H9 (cell line): ENCODE measurements around the gene REG4. TPM values are rescaled to one million over a fixed set of nuclear protein-coding genes. Genes with fewer than 3 reads are reported as not detected.
"Not testable (repeated sequence)": the region's sequence is repeated elsewhere in the genome, so short reads cannot be mapped to it uniquely, and the experiment has no call there.

Experiments used
- DNase-seq: peaks from one replicate; pipeline ENCODE4 v3.0.0-alpha.2; 2017
- H2AFZ ChIP-seq: one replicate; pipeline ENCODE4 v1.6.1; 2013; ENCODE audit warnings: mild to moderate bottlenecking, low read length, control low read depth, moderate library complexity
- H2AK5ac ChIP-seq: 2 replicates; pipeline ENCODE4 v1.6.1; 2013; ENCODE audit warnings: low read length, control low read depth, mixed read lengths; ENCODE audit not compliant: insufficient read length
- H2BK120ac ChIP-seq: one replicate; pipeline ENCODE4 v1.6.1; 2013; ENCODE audit warnings: low read depth, mild to moderate bottlenecking, low read length, control low read depth, inconsistent platforms; ENCODE audit not compliant: poor library complexity, severe bottlenecking
- H2BK12ac ChIP-seq: 2 replicates; pipeline ENCODE4 v1.6.1; 2013; ENCODE audit warnings: low read length, control low read depth, mixed read lengths, low read depth; ENCODE audit not compliant: insufficient read length
- H2BK15ac ChIP-seq: 2 replicates; pipeline ENCODE4 v1.6.1; 2013; ENCODE audit warnings: low read depth, low read length, control low read depth
- H2BK20ac ChIP-seq: one replicate; pipeline ENCODE4 v1.6.1; 2013; ENCODE audit warnings: low read depth, mild to moderate bottlenecking, low read length, control low read depth, inconsistent platforms; ENCODE audit not compliant: poor library complexity, severe bottlenecking
- H2BK5ac ChIP-seq: 2 replicates; pipeline ENCODE4 v1.6.1; 2013; ENCODE audit warnings: low read length, control low read depth, mixed read lengths; ENCODE audit not compliant: insufficient read length
- H3K14ac ChIP-seq: 2 replicates; pipeline ENCODE4 v1.6.1; 2013; ENCODE audit warnings: low read length, control low read depth; ENCODE audit not compliant: insufficient read depth
- H3K18ac ChIP-seq: 2 replicates; pipeline ENCODE4 v1.6.1; 2013; ENCODE audit warnings: low read depth, mild to moderate bottlenecking, mixed read lengths, low read length, control low read depth; ENCODE audit not compliant: insufficient read length
- H3K23ac ChIP-seq: 2 replicates; pipeline ENCODE4 v1.6.1; 2013; ENCODE audit warnings: low read length, control low read depth, mixed read lengths, low read depth; ENCODE audit not compliant: insufficient read length
- H3K23me2 ChIP-seq: 2 replicates; pipeline ENCODE4 v1.6.1; 2013; ENCODE audit warnings: low read depth, mild to moderate bottlenecking, mixed read lengths, low read length, control low read depth; ENCODE audit not compliant: insufficient read length, poor library complexity, severe bottlenecking
- H3K27ac ChIP-seq: 2 replicates; pipeline ENCODE4 v1.5.1; 2013; ENCODE audit warnings: low read length, control low read depth, mixed read lengths, low read depth; ENCODE audit not compliant: insufficient read length
- H3K27me3 ChIP-seq: 2 replicates; pipeline ENCODE4 v1.6.1; 2013; ENCODE audit warnings: low read length, control low read depth, inconsistent platforms; ENCODE audit not compliant: insufficient read depth
- H3K4ac ChIP-seq: 2 replicates; pipeline ENCODE4 v1.6.1; 2013; ENCODE audit warnings: low read depth, mild to moderate bottlenecking, control low read depth, inconsistent platforms, low read length, moderate library complexity
- H3K4me1 ChIP-seq: 2 replicates; pipeline ENCODE4 v1.6.1; 2013; ENCODE audit warnings: low read length, control low read depth, inconsistent platforms; ENCODE audit not compliant: insufficient read depth
- H3K4me2 ChIP-seq: 2 replicates; pipeline ENCODE4 v1.6.1; 2013; ENCODE audit warnings: low read length, control low read depth, mixed read lengths; ENCODE audit not compliant: insufficient read length, insufficient read depth
- H3K56ac ChIP-seq: 2 replicates; pipeline ENCODE4 v1.6.1; 2013; ENCODE audit warnings: low read depth, mild to moderate bottlenecking, mixed read lengths, low read length, control low read depth; ENCODE audit not compliant: insufficient read length
- H3K79me1 ChIP-seq: 2 replicates; pipeline ENCODE4 v1.6.1; 2013; ENCODE audit warnings: low read depth, mild to moderate bottlenecking, moderate library complexity, low read length, control low read depth, inconsistent platforms; ENCODE audit not compliant: insufficient read depth, poor library complexity, severe bottlenecking
- H3K79me2 ChIP-seq: 2 replicates; pipeline ENCODE4 v1.6.1; 2013; ENCODE audit warnings: low read length, control low read depth, inconsistent platforms; ENCODE audit not compliant: insufficient read depth
- H3K9ac ChIP-seq: 2 replicates; pipeline ENCODE4 v1.6.1; 2013; ENCODE audit warnings: low read length, control low read depth, mixed read lengths; ENCODE audit not compliant: insufficient read length; ENCODE audit errors: extremely low read depth
- H3K9me3 ChIP-seq: one replicate; pipeline ENCODE4 v1.6.1; 2013; ENCODE audit warnings: low read depth, low read length, inconsistent platforms; ENCODE audit not compliant: control insufficient read depth
- H3T11ph ChIP-seq: one replicate; pipeline ENCODE4 v1.6.1; 2013; ENCODE audit warnings: mild to moderate bottlenecking, low read length, control low read depth, inconsistent platforms
- H4K20me1 ChIP-seq: one replicate; pipeline ENCODE4 v1.6.1; 2013; ENCODE audit not compliant: control insufficient read depth, insufficient read length, insufficient read depth
- H4K5ac ChIP-seq: 2 replicates; pipeline ENCODE4 v1.6.1; 2013; ENCODE audit warnings: low read depth, mild to moderate bottlenecking, mixed read lengths, low read length, control low read depth; ENCODE audit not compliant: insufficient read length
- H4K8ac ChIP-seq: replicated peaks from 2 replicates; pipeline ENCODE4 v1.6.1; 2013; ENCODE audit warnings: low read length, control low read depth, mixed read lengths, low read depth; ENCODE audit not compliant: insufficient read length
- H4K91ac ChIP-seq: 2 replicates; pipeline ENCODE4 v1.6.1; 2013; ENCODE audit warnings: low read depth, mild to moderate bottlenecking, moderate library complexity, mixed read lengths, low read length, control low read depth; ENCODE audit not compliant: insufficient read length
- H3K27ac Mint-ChIP-seq, 3 experiments: 2 replicates in 2 of 3; 3 replicates in 1 of 3; pipeline ENCODE4 v1.8.0; 2020 to 2021; ENCODE audit warnings: mixed read lengths in 3 of 3, mild to moderate bottlenecking in 1 of 3, moderate library complexity in 1 of 3
- H3K27me3 Mint-ChIP-seq: 2 replicates; pipeline ENCODE4 v1.8.0; 2021; ENCODE audit warnings: low read depth, mild to moderate bottlenecking, moderate library complexity, mixed read lengths
- H3K36me3 Mint-ChIP-seq, 3 experiments: 2 replicates in 2 of 3; 3 replicates in 1 of 3; pipeline ENCODE4 v1.8.0; 2020 to 2021; ENCODE audit warnings: low read depth in 3 of 3, mixed read lengths in 3 of 3; ENCODE audit not compliant: insufficient read depth in 1 of 3
- H3K4me1 Mint-ChIP-seq, 2 experiments: 2 replicates each; pipeline ENCODE4 v1.8.0; 2020; ENCODE audit warnings: mixed read lengths in 2 of 2
- H3K4me3 Mint-ChIP-seq, 2 experiments: 2 replicates in 1 of 2; 3 replicates in 1 of 2; pipeline ENCODE4 v1.8.0; 2020 to 2021; ENCODE audit warnings: mild to moderate bottlenecking in 2 of 2, mixed read lengths in 2 of 2, moderate library complexity in 1 of 2
- H3K9me3 Mint-ChIP-seq, 2 experiments: 2 replicates in 1 of 2; 3 replicates in 1 of 2; pipeline ENCODE4 v1.8.0; 2020; ENCODE audit warnings: mild to moderate bottlenecking in 2 of 2, mixed read lengths in 2 of 2, moderate library complexity in 1 of 2
- WGBS: extraction: QIAGEN DNeasy Blood & Tissue Kit; methylation state at CpG from one replicate; pipeline ENCODE4 v1.1.7; 2013; ENCODE audit warnings: missing lambda C conversion rate, low lambda C conversion rate, mixed read lengths; ENCODE audit not compliant: insufficient read length; ENCODE audit errors: extremely low coverage; 5-methylcytosine and 5-hydroxymethylcytosine counted together
- total RNA-seq: library from RNA; stranded (reverse); gene quantifications from 2 replicates; pipeline ENCODE4 v1.2.1, GENCODE V29; 2021
- TF ChIP-seq, protein P1 (sequence below): fragments of 200-600 bp; sonication (generic); conservative IDR thresholded peaks from 3 replicates; pipeline ENCODE4 v1.8.0; 2021; ENCODE audit warnings: antibody characterized with exemption, mild to moderate bottlenecking

Gene REG4
- total RNA-seq, 1 experiment from 2014 or later, result not detected

- Histone ChIP-seq H3K56ac (no peak overlapping the region), H3K9me3 (no peaks in the 10 kb centered on the region), H4K5ac (no peak overlapping the region), H3T11ph (no peak overlapping the region), H3K27me3 (no peaks in the 10 kb centered on the region), H3K23ac (no peak overlapping the region), H3K4me2 (no peak overlapping the region), H4K20me1 (no peaks in the 10 kb centered on the region), H2AK5ac (no peak overlapping the region), H2BK20ac (no peak overlapping the region), H3K9ac (no peak overlapping the region), H3K23me2 (no peaks in the 10 kb centered on the region), H2BK15ac (no peak overlapping the region), H3K79me1 (no peaks in the 10 kb centered on the region), H4K8ac (no peak overlapping the region), H2BK5ac (no peak overlapping the region), H3K27ac (no peak overlapping the region), H3K18ac (no peak overlapping the region), H3K4ac (no peak overlapping the region), H2AFZ (no peak overlapping the region), H3K4me1 (no peaks in the 10 kb centered on the region; the same call in 1 of the 2 replicates), H3K79me2 (no peaks in the 10 kb centered on the region), H3K14ac (no peak overlapping the region), H2BK120ac (no peak overlapping the region), H4K91ac (no peak overlapping the region), H2BK12ac (no peak overlapping the region)
- Mint-ChIP-seq H3K4me3 (no peak overlapping the region), H3K36me3 (no peaks in the 10 kb centered on the region), H3K4me1 (peaks cover 6% of the 10 kb centered on the region in 2 experiments), H3K27me3 (no peaks in the 10 kb centered on the region), H3K27ac (no peak overlapping the region), H3K9me3 (no peaks in the 10 kb centered on the region)
- DNase-seq, result no peak
- TF ChIP-seq, protein P1, sequence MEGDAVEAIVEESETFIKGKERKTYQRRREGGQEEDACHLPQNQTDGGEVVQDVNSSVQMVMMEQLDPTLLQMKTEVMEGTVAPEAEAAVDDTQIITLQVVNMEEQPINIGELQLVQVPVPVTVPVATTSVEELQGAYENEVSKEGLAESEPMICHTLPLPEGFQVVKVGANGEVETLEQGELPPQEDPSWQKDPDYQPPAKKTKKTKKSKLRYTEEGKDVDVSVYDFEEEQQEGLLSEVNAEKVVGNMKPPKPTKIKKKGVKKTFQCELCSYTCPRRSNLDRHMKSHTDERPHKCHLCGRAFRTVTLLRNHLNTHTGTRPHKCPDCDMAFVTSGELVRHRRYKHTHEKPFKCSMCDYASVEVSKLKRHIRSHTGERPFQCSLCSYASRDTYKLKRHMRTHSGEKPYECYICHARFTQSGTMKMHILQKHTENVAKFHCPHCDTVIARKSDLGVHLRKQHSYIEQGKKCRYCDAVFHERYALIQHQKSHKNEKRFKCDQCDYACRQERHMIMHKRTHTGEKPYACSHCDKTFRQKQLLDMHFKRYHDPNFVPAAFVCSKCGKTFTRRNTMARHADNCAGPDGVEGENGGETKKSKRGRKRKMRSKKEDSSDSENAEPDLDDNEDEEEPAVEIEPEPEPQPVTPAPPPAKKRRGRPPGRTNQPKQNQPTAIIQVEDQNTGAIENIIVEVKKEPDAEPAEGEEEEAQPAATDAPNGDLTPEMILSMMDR, result no peak
- WGBS, result no CpG with 5 or more reads among the region's 4 CpGs
These were observed 18.4 kb upstream of the REG4 start for GRCh38 chr1:119829625-119830024.

- not testable (repeated sequence) for H2AFZ ChIP-seq, H2BK20ac ChIP-seq, H3K4me1 ChIP-seq, H3K23ac ChIP-seq, H3K18ac ChIP-seq, H4K20me1 ChIP-seq, H3K4me3 Mint-ChIP-seq, H2BK120ac ChIP-seq, DNase-seq, H3K9ac ChIP-seq, H4K5ac ChIP-seq, H3K27ac ChIP-seq, H3K27me3 Mint-ChIP-seq, H3K4ac ChIP-seq, H3T11ph ChIP-seq, H3K4me1 Mint-ChIP-seq, H3K79me2 ChIP-seq, H3K9me3 Mint-ChIP-seq, H3K14ac ChIP-seq, H3K56ac ChIP-seq, H4K8ac ChIP-seq, H3K79me1 ChIP-seq, H3K36me3 Mint-ChIP-seq, H3K27ac Mint-ChIP-seq, H3K9me3 ChIP-seq, H3K23me2 ChIP-seq, H2BK5ac ChIP-seq, H3K4me2 ChIP-seq, H2AK5ac ChIP-seq, H2BK15ac ChIP-seq, H3K27me3 ChIP-seq, H2BK12ac ChIP-seq, H4K91ac ChIP-seq
These were observed 17.7 kb upstream of the REG4 start for GRCh38 chr1:119829006-119829405.
